SKM-1 treated with dmso at 0.1 percent for 144 hours (cell line): ENCODE data around the gene DUSP22.

Experiments used
- DNase-seq: peaks from one replicate; lab custom pipeline; 2025; ENCODE audit not compliant: unreplicated experiment; lab: John Stamatoyannopoulos, UW

The DUSP22 gene

GRCh38 chr6:392441-393390 lies 100.4 kb downstream of the DUSP22 start:
- DNase-seq: no peak

DNA sequence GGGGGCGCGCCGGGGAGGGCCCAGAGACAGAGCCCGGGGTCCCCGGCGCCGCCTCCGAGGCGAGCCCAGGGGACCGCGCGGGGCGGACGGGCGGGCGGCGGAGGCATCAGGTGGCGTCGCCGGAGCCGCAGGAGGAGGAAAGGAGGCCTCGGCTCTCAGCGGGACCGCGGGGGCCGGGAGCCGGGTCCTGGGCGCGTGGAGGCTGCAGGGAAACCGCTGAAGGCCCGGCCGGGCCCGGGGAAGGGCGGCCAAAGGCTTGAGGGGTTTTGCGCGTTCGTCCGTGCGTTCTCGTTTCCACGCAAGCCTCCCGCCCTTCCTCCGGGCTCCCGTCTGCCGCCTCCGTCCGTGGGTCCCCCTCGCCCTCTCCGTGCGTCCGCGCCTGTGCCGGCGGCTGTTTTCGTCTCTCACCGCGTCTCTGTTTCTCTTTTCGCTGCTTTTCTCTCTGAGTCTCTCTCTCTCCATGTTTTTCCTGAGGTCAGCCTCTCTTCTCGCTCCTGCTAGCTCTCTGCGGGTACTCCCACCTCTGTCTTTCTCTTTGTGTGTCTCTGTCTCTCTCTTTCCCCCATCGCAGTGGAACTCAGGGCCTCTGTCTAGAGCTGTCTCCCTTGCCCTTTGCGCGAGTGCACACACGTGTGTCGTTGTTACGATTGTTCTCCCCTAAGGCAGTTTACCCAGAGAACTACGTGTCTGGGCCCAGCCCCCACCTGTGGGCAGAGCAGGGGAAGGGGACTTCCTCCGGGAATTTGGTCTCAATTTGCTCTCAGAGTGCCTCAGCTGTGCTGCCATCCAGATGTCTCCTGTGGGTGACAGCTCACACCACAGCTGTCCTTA lies 101.3 kb downstream of the DUSP22 start:
- no peak for DNase-seq

GRCh38 chr6:394641-395289 lies 102.5 kb downstream of the DUSP22 start:
- DNase-seq: no peak

GRCh38 chr6:395432-396125 lies 103.3 kb downstream of the DUSP22 start:
- no peak for DNase-seq

- DNase-seq: no peak
Measured at GRCh38 chr6:396126-396520, 103.8 kb downstream of the DUSP22 start.

GRCh38 chr6:397056-397455 lies 104.8 kb downstream of the DUSP22 start:
- DNase-seq: no peak

- DNase-seq: no peak
Measured at GRCh38 chr6:397604-398003, 105.3 kb downstream of the DUSP22 start.

DNA sequence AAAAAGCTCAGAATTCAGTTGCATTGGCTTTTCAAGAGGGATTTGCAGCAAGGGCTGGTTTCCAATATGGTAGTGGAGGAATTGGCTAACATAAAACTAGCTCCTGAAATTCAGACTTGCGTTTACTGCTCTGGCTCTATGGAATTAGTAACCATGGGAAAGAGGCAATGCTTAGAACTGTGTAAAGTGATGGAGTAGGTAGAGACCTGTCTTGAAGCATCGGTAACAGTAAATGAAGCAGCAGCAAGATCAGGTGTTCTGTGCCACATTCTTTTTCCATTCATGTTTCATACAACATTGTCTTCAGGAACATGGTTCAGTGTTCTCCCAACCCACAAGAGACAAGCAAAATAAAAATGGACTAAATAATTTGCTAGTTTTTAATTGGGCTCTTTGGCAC lies 105.8 kb downstream of the DUSP22 start:
- no peak for DNase-seq

DNA sequence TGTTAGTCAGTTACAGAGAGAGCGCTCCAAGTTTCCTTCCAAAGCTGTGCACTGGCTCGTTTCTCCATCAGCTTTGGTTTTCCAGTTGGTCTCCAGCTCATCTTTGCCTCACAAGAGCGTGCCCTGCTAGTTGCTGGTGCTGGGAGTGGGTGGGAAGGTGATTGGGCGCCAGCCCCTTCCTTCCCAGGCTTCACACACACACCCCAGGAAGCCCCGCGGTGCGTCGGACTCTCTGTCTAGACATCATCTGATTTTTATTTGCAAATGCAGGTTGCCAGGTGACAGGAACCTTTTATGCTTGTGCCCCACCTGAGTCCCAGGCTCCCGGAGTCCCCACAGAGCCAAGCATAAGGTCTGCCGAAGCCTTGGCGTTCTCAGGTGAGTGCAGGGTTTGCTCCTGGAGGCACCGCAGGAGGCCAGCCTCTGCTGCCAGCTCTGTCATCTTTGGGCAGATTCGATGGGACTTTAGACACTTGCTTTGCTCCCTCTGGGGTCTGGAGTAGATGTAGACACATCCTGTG lies 106.3 kb downstream of the DUSP22 start:
- DNase-seq: no peak

DNA sequence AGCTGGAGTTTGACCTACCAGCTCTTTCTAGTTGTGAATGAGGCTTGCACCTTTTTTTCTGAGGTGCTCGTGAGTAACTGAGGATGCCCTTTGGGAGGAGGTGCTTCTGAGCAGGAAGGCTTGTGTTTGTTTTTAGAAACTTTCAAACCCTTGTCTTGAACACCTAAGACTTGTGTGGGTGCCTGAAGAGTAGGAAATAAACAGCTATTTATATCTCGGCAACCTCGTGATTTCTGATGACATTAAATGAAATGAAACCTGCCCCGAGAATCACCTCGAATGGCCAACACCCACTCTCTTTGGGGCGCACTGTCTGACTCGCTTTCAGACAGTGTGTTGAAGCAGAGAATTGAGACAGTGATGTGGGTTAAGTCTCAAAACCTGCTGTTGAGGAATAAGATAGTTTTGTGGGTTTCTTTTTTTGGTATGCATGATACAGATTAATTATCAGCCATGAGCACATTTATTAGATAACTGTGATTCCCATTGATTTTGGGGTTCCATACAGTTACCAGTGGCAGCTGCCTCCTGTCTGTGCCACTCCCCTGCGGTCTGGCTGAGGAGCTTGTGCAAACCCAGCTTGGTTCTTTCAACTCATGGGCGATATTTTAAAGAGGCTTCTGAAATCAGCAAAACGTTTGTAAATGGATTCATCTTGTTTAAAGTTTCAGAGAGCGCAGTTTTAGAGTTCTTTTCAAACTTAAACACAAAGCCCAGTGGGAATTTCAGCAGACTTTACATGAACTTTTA lies 107.7 kb downstream of the DUSP22 start:
- DNase-seq: no peak

GRCh38 chr6:400815-401214 lies 108.5 kb downstream of the DUSP22 start:
- no peak for DNase-seq
